ENCODE results near the gene NOP53. TPM values are rescaled to one million over a fixed set of nuclear protein-coding genes. Genes with fewer than 3 reads are reported as not detected.
A peak's percentile ranks its signal among the peaks of the same experiment; 100 is the strongest.
"Not testable (repeated sequence)": the region's sequence is repeated elsewhere in the genome, so short reads cannot be mapped to it uniquely, and the experiment has no call there.

Gene NOP53
- total RNA-seq, 6 experiments from 2014 or later: 73.6 to 105 (median 79.4) TPM

DNA sequence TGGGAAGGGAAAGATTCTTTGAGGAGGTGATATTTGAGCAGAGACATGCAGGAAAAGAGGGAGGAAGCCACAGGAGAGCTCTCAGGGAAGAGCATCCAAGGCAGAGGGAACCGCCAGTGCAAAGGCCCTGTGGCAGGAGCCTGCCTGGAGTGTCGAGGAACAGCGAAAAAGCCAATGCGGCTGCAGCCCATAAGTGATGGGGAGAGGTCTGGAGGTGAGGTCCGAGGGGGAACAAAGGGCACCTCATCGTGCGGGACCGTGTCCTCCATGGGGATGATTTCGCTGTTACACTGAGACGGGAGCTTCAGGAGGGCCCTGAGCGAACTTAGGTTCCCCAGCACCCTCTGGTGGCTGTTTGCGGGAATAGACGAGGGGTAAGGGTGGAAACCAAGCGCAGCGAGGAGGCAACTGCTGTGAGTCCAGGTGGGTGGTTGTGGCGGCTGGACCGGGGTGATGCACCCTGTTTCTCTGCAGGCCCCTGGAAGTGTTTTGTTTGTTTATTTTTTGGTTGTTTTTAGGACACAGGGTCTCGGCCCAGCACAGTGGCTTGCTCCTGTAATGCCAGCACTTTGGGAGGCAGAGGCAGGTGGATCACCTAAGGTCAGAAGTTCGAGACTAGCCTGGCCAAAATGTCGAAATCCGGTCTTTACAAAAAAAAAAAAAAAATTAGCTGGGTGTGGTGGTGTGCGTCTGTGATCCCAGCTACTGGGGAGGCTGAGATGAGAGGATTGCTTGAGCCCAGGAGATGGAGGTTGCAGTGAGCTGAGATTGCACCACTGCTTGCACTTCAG lies 38.0 kb upstream of the NOP53 start:
- Histone ChIP-seq H3K4me1 (no peaks in the 10 kb centered on the region), H3K4me3 (no peak overlapping the region), H3K36me3 (peaks cover 0 to under 1% (median 0%) of the 10 kb centered on the region in 4 donors), H3K27me3 (no peaks in the 10 kb centered on the region), H3K27ac (no peak overlapping the region), H3K9me3 (no peaks in the 10 kb centered on the region)
- TF ChIP-seq, protein P1, sequence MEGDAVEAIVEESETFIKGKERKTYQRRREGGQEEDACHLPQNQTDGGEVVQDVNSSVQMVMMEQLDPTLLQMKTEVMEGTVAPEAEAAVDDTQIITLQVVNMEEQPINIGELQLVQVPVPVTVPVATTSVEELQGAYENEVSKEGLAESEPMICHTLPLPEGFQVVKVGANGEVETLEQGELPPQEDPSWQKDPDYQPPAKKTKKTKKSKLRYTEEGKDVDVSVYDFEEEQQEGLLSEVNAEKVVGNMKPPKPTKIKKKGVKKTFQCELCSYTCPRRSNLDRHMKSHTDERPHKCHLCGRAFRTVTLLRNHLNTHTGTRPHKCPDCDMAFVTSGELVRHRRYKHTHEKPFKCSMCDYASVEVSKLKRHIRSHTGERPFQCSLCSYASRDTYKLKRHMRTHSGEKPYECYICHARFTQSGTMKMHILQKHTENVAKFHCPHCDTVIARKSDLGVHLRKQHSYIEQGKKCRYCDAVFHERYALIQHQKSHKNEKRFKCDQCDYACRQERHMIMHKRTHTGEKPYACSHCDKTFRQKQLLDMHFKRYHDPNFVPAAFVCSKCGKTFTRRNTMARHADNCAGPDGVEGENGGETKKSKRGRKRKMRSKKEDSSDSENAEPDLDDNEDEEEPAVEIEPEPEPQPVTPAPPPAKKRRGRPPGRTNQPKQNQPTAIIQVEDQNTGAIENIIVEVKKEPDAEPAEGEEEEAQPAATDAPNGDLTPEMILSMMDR (IDR thresholded peaks at IDR 0.05): peak; percentile 71 to 79 (median 76)
- no peak for TF ChIP-seq POLR2A (IDR thresholded peaks at IDR 0.05)
- ATAC-seq (peak; percentile 90 to 93 (median 92)), DNase-seq (peak; percentile 65 to 76 (median 72))
- 9% methylated on average over 22 of the region's 22 CpGs for WGBS (ENCODE audit: insufficient coverage, low coverage, low lambda C conversion rate, missing lambda C conversion rate)
- intact Hi-C loops (cut with DNase I): no loop called here

DNA sequence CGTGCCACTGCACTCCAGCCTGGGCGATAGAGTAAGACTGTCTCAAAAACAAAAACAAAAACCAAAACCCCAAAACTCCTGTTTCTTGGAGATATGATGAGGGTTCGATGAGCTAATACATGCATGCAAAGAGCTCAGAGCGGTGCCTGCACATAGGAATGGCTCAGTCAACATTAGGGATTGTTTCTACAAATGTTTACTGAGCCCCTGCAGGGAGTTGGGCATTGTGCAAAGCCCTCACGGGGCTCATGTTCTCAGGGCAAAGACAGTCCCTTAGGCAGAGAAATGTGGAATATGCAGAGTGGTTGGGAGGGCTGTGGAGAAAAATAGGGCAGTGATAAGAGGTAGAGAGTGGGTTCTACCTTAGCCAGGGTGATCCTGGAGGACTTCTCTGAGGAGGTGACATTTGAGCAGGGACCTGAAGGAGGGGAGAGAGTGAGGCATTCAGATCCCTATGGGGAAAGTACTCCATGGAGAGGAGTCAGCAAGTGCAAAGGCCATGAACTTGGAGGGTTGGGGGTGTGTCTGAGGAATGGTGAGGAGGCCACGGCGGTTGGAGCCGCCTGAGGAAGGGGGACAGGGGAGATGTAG lies 33.6 kb upstream of the NOP53 start:
- Histone ChIP-seq H3K4me3 (no peak overlapping the region), H3K4me1 (no peaks in the 10 kb centered on the region), H3K9me3 (no peaks in the 10 kb centered on the region), H3K27me3 (no peaks in the 10 kb centered on the region), H3K36me3 (no peaks in the 10 kb centered on the region), H3K27ac (no peak overlapping the region)
- TF ChIP-seq POLR2A (IDR thresholded peaks at IDR 0.05): no peak
- TF ChIP-seq, protein P1 (IDR thresholded peaks at IDR 0.05): no peak
- DNase-seq (no peak), ATAC-seq (no peak)
- WGBS (ENCODE audit: insufficient coverage, low coverage, low lambda C conversion rate, missing lambda C conversion rate): 80% methylated on average over 7 of the region's 8 CpGs
- intact Hi-C loops (cut with DNase I): loop anchor here in 1 of 2 donors (10.0 kb wide), 1 partner anchor 73 kb away; no protein-coding TSS in a partner anchor

DNA sequence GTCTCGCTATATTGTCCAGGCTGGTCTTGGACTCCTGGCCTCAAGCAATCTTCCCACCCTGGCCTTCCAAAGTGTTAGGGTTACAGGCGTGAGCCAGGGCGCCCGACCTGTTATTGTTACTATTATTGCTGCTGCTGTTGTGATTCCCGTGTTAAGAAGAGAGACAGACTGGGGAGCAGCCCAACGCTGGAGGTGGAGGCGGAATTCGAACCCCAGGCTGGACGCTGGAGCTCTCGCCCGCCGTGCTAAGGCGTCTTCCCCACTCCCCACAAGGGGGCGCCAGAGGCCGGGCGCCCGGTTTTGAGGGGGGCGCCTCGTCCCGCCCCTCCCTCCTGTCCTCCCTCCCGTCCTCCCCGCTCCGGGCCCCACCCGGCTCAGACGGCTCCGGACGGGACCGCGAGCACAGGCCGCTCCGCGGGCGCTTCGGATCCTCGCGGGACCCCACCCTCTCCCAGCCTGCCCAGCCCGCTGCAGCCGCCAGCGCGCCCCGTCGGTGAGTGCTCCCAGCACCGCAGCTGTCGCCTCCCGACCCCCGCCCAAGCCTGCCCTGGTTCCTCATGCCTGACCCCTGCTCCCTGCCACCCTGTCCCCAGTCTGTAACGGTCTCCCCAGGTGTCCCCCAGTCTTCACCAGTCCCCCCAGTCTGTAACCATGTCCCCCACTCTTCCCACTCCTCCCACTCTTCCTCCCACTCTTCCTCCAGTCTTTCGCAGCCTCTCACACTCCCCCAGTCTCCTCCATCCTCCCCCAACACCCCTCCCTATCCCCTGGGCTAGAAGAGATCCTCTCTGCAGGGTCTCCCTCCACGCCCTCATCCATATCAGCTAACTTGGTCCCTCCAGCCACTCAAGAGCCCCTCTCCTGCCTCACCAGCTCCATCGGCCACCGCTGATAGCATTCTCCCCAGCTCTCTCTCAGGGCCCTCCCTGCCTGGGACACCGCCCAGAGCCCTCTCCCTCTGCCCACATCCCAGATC lies 32.0 kb upstream of the NOP53 start, which contains the start of gene EHD2:
TSS of gene EHD2 (plus strand) at position 377 of the 976 bp plus-strand sequence. CDS start 3,191 bp downstream, outside the sequence.
- Histone ChIP-seq H3K9me3 (no peaks in the 10 kb centered on the region), H3K36me3 (no peaks in the 10 kb centered on the region), H3K27ac (peak within 1 kb of the TSS in 2 of 3 donors; percentile 37 to 64), H3K4me3 (peak within 1 kb of the TSS; percentile 28 to 43 (median 40)), H3K4me1 (no peaks in the 10 kb centered on the region), H3K27me3 (no peaks in the 10 kb centered on the region)
- ATAC-seq (peak; percentile 84 to 93 (median 90)), DNase-seq (peak in 2 of 3 donors; percentile 64 to 68)
- WGBS (ENCODE audit: insufficient coverage, low coverage, low lambda C conversion rate, missing lambda C conversion rate): 14% methylated on average over 26 of the region's 52 CpGs
- peak; percentile 51 for TF ChIP-seq POLR2A (IDR thresholded peaks at IDR 0.05)
- TF ChIP-seq, protein P1 (IDR thresholded peaks at IDR 0.05): peak; percentile 89 to 96 (median 92)
- intact Hi-C loops (cut with DNase I): loop anchor here in 1 of 2 donors (10.0 kb wide), 1 partner anchor 71 kb away; no protein-coding TSS in a partner anchor

DNA sequence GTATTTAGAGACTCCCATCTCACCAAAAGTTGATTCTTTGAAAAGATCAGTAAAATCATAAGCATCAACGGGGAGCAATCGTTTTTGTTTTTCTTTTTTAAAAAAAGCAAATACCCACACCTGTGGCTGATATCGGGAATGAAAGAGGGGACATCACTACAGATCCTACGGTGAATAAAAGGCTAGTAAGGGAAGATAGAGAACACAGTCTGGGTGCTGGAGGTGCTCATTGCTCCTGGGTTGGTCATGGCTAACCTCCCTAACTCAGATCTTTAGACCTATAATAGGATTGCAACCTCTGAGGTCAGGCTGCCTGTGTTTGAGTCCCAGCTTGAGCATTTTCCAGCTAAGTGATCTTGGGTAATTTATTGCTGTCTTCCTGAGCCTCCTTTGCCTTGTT lies 31.0 kb upstream of the NOP53 start:
- TF ChIP-seq, protein P1 (IDR thresholded peaks at IDR 0.05): no peak
- no peak for TF ChIP-seq POLR2A (IDR thresholded peaks at IDR 0.05)
- H3K4me3 ChIP-seq: peak overlapping the region in 2 of 3 donors; percentile 28 to 40
- H3K4me1 ChIP-seq: no peaks in the 10 kb centered on the region

GRCh38 chr19:47714855-47715254 lies 30.5 kb upstream of the NOP53 start:
- H3K27ac ChIP-seq, H3K36me3 ChIP-seq, DNase-seq, H3K4me1 ChIP-seq, ATAC-seq, H3K27me3 ChIP-seq, H3K4me3 ChIP-seq, H3K9me3 ChIP-seq: not testable (repeated sequence)
- intact Hi-C loops (cut with DNase I): loop anchor here in 1 of 2 donors (10.0 kb wide), 1 partner anchor 70 kb away; no protein-coding TSS in a partner anchor

More for the DNA sequence above, 31.0 kb upstream of the NOP53 start:
- ATAC-seq (no peak), DNase-seq (no peak)
- H3K36me3 ChIP-seq: no peaks in the 10 kb centered on the region
- H3K27ac ChIP-seq: no peak overlapping the region
- intact Hi-C loops (cut with DNase I): loop anchor here in 1 of 2 donors (10.0 kb wide), 1 partner anchor 70 kb away; no protein-coding TSS in a partner anchor
- 84% methylated on average over 4 of the region's 4 CpGs for WGBS (ENCODE audit: insufficient coverage, low coverage, low lambda C conversion rate, missing lambda C conversion rate)
- H3K9me3 ChIP-seq: no peaks in the 10 kb centered on the region
- H3K27me3 ChIP-seq: no peaks in the 10 kb centered on the region

Measured in right lobe of liver (tissue), 6 donors.